ENCODE data around the gene STAP2. TPM values are rescaled to one million over a fixed set of nuclear protein-coding genes. Genes with fewer than 3 reads are reported as not detected.

The STAP2 gene
- total RNA-seq, 1 donor from 2014 or later, result 35.6 TPM

DNA sequence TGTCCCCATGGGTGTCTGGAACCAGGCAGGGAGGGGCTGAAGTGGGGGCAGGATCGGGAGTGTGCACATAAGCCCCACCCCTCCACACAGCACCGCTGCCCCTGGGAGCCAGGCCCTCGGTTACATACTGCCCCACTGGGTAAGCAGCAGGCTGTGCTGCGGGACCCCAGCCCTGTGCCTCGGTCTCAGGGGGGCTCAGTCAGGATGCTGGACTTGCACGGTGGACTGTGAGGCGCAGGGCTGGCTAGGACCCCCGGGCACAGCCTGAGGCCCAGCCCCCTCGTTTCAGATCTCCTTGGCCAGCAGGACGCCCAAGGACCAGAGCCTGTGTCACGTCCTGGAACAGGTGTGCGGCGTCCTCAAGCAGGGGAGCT lies 21.0 kb upstream of the STAP2 start:
- H3K9me3 Mint-ChIP-seq (ENCODE audit: low read depth), result no peaks in the 10 kb centered on the region
- no peaks in the 10 kb centered on the region for H3K27me3 Mint-ChIP-seq
- no peak for DNase-seq (ENCODE audit: low spot score, unreplicated experiment)
- no peak overlapping the region for H3K4me3 Mint-ChIP-seq (ENCODE audit: low read depth)
- TF ChIP-seq CTCF (IDR thresholded peaks at IDR 0.05; ENCODE audit: unreplicated experiment), result no peak
- H3K4me1 Mint-ChIP-seq (ENCODE audit: low read depth), result peaks cover 1% of the 10 kb centered on the region
- no peak overlapping the region for H3K27ac Mint-ChIP-seq
- peaks cover 4% of the 10 kb centered on the region for H3K36me3 Mint-ChIP-seq (ENCODE audit: insufficient read depth)

DNA sequence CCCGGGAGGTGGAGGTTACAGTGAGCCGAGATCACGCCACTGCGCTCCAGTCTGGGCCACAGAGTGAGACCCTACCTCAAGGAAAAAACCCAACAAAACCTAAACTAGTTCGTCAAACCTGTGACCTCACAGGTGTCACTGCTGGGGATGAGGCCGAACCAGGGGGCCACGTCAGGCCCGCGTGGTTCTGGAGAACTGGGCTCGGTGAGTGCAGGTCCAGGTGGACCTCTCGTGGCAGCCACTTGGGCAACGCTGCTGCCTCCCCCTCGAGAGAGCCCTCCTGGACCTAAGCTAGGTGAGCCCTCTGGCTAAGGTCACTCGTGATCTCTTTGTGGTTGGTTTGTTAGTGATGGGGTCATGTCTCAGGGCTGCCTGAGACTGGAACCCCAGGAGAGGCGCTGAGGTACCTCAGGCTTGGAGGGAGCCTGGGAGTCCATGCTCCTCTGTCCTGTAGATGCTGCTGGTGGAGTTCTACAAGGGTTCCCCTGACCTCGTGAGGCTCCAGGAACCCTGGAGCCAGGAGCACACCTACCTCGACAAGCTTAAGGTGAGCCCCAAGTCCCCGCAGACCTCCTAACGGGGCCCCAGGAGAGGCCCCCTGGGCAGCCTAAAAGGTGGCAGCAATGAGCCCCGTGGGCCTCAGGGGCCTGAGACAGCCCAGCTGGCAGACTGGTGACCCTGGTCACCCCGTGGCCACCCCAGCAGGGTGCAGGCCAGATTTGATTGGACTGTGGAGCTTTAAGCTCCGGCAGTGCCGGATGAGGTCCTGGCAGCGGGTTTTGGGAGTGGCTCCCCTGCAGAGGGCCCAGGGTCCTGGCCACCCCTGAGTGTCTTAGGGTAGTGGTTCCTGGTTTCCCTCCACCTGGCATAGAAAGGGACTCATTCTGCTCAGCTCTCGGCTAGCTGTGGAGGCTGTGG lies 20.3 kb upstream of the STAP2 start:
- no peak for TF ChIP-seq CTCF (IDR thresholded peaks at IDR 0.05; ENCODE audit: unreplicated experiment)
- Mint-ChIP-seq H3K4me1 (ENCODE audit: low read depth) (peaks cover 1% of the 10 kb centered on the region), H3K36me3 (ENCODE audit: insufficient read depth) (peaks cover 4% of the 10 kb centered on the region), H3K9me3 (ENCODE audit: low read depth) (no peaks in the 10 kb centered on the region), H3K27me3 (no peaks in the 10 kb centered on the region), H3K4me3 (ENCODE audit: low read depth) (no peak overlapping the region), H3K27ac (no peak overlapping the region)
- DNase-seq (ENCODE audit: low spot score, unreplicated experiment), result no peak

GRCh38 chr19:4357921-4358326 lies 19.3 kb upstream of the STAP2 start:
- no peak overlapping the region for H3K4me3 Mint-ChIP-seq (ENCODE audit: low read depth)
- no peaks in the 10 kb centered on the region for H3K9me3 Mint-ChIP-seq (ENCODE audit: low read depth)
- H3K27ac Mint-ChIP-seq, result no peak overlapping the region
- no peak for DNase-seq (ENCODE audit: low spot score, unreplicated experiment)
- TF ChIP-seq CTCF (IDR thresholded peaks at IDR 0.05; ENCODE audit: unreplicated experiment), result no peak
- H3K27me3 Mint-ChIP-seq, result no peaks in the 10 kb centered on the region
- peaks cover 4% of the 10 kb centered on the region for H3K36me3 Mint-ChIP-seq (ENCODE audit: insufficient read depth)
- peaks cover 1% of the 10 kb centered on the region for H3K4me1 Mint-ChIP-seq (ENCODE audit: low read depth)

DNA sequence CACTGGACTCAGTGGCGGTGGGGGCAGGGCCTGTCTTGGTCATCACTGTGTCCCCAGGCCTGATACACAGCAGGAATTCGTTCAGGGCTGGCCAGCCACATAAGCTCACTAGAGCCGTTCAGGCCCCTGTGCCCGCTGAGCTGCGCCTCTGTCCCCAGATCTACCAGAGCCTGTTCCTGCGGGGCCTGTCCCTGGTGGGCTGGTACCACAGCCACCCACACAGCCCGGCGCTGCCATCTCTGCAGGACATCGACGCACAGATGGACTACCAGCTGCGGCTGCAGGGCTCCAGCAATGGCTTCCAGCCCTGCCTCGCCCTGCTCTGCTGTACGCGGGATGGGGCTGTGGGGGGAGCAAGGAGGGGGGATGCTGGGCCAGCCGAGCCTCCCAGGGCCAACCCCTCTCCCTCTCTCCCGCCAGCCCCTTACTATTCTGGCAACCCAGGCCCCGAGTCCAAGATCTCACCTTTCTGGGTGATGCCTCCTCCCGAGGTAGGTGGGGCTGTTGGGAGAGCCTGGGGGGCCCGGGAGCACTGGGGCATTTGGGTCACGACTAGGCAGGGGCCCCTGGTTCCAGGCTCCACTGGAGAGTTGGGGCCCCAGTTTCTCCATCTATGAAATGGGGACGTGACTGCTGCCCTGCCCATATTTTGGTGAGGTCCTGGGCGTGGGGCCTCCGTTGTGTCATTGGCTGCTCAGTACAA lies 18.6 kb upstream of the STAP2 start:
- Mint-ChIP-seq H3K27me3 (no peaks in the 10 kb centered on the region), H3K4me3 (ENCODE audit: low read depth) (no peak overlapping the region), H3K4me1 (ENCODE audit: low read depth) (peaks cover 1% of the 10 kb centered on the region), H3K36me3 (ENCODE audit: insufficient read depth) (peaks cover 5% of the 10 kb centered on the region), H3K9me3 (ENCODE audit: low read depth) (no peaks in the 10 kb centered on the region), H3K27ac (no peak overlapping the region)
- no peak for TF ChIP-seq CTCF (IDR thresholded peaks at IDR 0.05; ENCODE audit: unreplicated experiment)
- DNase-seq (ENCODE audit: low spot score, unreplicated experiment), result no peak

DNA sequence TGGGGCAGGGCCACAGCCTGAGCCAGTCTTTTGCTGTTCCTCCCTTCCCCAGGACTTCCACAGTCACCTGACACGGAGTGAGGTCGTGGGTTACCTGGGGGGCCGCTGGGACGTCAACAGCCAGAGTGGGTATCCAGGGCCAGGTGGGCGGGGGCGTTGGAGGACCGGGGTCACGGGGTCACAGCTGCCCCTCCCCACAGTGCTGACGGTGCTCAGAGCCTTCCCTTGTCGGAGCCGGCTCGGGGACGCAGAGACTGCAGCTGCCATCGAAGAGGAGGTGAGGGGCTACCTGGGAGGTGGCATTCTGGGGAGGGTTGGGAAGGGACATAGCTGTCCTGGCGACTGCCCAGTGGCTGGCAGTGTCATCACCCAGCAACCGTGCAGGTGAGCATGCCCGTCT lies 16.3 kb upstream of the STAP2 start:
- H3K27ac Mint-ChIP-seq, result no peak overlapping the region
- no peaks in the 10 kb centered on the region for H3K4me1 Mint-ChIP-seq (ENCODE audit: low read depth)
- H3K9me3 Mint-ChIP-seq (ENCODE audit: low read depth), result no peaks in the 10 kb centered on the region
- no peak for TF ChIP-seq CTCF (IDR thresholded peaks at IDR 0.05; ENCODE audit: unreplicated experiment)
- no peak overlapping the region for H3K4me3 Mint-ChIP-seq (ENCODE audit: low read depth)
- H3K27me3 Mint-ChIP-seq, result no peaks in the 10 kb centered on the region
- peaks cover 3% of the 10 kb centered on the region for H3K36me3 Mint-ChIP-seq (ENCODE audit: insufficient read depth)
- no peak for DNase-seq (ENCODE audit: low spot score, unreplicated experiment)
